Smooth muscle cell of the brain vasculature (primary cell): ENCODE results near the gene ISCA2.

Experiments used
- DNase-seq: peaks from one replicate; pipeline ENCODE4 v3.0.0-alpha.2; 2012; ENCODE audit warnings: low read depth, low spot score

ISCA2 gene

GRCh38 chr14:74482571-74482970 is 11.0 kb upstream of the ISCA2 start:
- DNase-seq, result no peak

GRCh38 chr14:74483321-74483720 is 10.2 kb upstream of the ISCA2 start:
- DNase-seq, result no peak

GRCh38 chr14:74486164-74486563 is 7.4 kb upstream of the ISCA2 start:
- DNase-seq, result no peak

- DNase-seq, result no peak
These were observed 4.7 kb upstream of the ISCA2 start for GRCh38 chr14:74488786-74489397.

- no peak for DNase-seq
These were observed 3.1 kb upstream of the ISCA2 start for GRCh38 chr14:74490486-74490885.

GRCh38 chr14:74491956-74492775 is 1.4 kb upstream of the ISCA2 start:
- DNase-seq, result no peak

GRCh38 chr14:74492776-74493342 is 706 bp upstream of the ISCA2 start, which contains the start of gene NPC2:
Gene NPC2 (minus strand): TSS chr14:74493305. CDS start chr14:74493274, 31 bp downstream.
- DNase-seq, result no peak

GRCh38 chr14:74495356-74495755 is 1.8 kb downstream of the ISCA2 start:
- DNase-seq, result no peak

GRCh38 chr14:74500417-74501134 is 7.0 kb downstream of the ISCA2 start:
- DNase-seq, result no peak

GRCh38 chr14:74501135-74501614 is 7.6 kb downstream of the ISCA2 start:
- no peak for DNase-seq

GRCh38 chr14:74501691-74502090 is 8.1 kb downstream of the ISCA2 start:
- DNase-seq, result no peak

- DNase-seq, result no peak
These were observed 8.9 kb downstream of the ISCA2 start for GRCh38 chr14:74502236-74503019.

GRCh38 chr14:74503291-74503937 is 9.8 kb downstream of the ISCA2 start:
- DNase-seq, result no peak

- no peak for DNase-seq
These were observed 10.4 kb downstream of the ISCA2 start for GRCh38 chr14:74503938-74504335.

- DNase-seq, result no peak
These were observed 10.8 kb downstream of the ISCA2 start for GRCh38 chr14:74504412-74504811.

- no peak for DNase-seq
These were observed 11.5 kb downstream of the ISCA2 start for GRCh38 chr14:74504874-74505720.

- no peak for DNase-seq
These were observed 12.3 kb downstream of the ISCA2 start for GRCh38 chr14:74505831-74506230.

- no peak for DNase-seq
These were observed 12.9 kb downstream of the ISCA2 start for GRCh38 chr14:74506411-74506851.

- no peak for DNase-seq
These were observed 13.5 kb downstream of the ISCA2 start for GRCh38 chr14:74507085-74507484.

- no peak for DNase-seq
These were observed 14.3 kb downstream of the ISCA2 start for GRCh38 chr14:74507840-74508239.
